ES-I3 (cell line): ENCODE data around the gene IFI27.

ENCODE experiments used
- H3K36me3 ChIP-seq: 2 replicates; pipeline ENCODE4 v1.6.1; 2013; ENCODE audit warnings: mild to moderate bottlenecking, low read length, control low read depth, moderate library complexity; ENCODE audit not compliant: insufficient read depth
- H3K4me1 ChIP-seq: 2 replicates; pipeline ENCODE4 v1.6.1; 2013; ENCODE audit warnings: mild to moderate bottlenecking, control low read depth, low read length; ENCODE audit not compliant: insufficient read depth
- H3K9ac ChIP-seq: 2 replicates; pipeline ENCODE4 v1.6.1; 2013; ENCODE audit warnings: low read depth, mild to moderate bottlenecking, low read length, moderate library complexity
- H3K9me3 ChIP-seq: 2 replicates; pipeline ENCODE4 v1.6.1; 2013; ENCODE audit warnings: mild to moderate bottlenecking, low read length, moderate library complexity; ENCODE audit not compliant: control insufficient read depth, insufficient read depth

Gene IFI27

GRCh38 chr14:94125659-94126418 lies 15.3 kb downstream of the IFI27 start:
- H3K36me3 ChIP-seq: no peaks in the 10 kb centered on the region
- H3K9ac ChIP-seq: no peak overlapping the region
- H3K9me3 ChIP-seq: no peaks in the 10 kb centered on the region
- H3K4me1 ChIP-seq: no peaks in the 10 kb centered on the region

- H3K36me3 ChIP-seq: no peaks in the 10 kb centered on the region
- H3K4me1 ChIP-seq: no peaks in the 10 kb centered on the region
- H3K9ac ChIP-seq: no peak overlapping the region
- no peaks in the 10 kb centered on the region for H3K9me3 ChIP-seq
These were observed 15.8 kb downstream of the IFI27 start for GRCh38 chr14:94126419-94126677.

- H3K36me3 ChIP-seq: no peaks in the 10 kb centered on the region
- H3K9ac ChIP-seq: no peak overlapping the region
- H3K9me3 ChIP-seq: no peaks in the 10 kb centered on the region
These were observed 16.3 kb downstream of the IFI27 start for GRCh38 chr14:94126800-94127199.

GRCh38 chr14:94127330-94127729 lies 16.8 kb downstream of the IFI27 start:
- H3K9ac ChIP-seq: no peak overlapping the region
- no peaks in the 10 kb centered on the region for H3K9me3 ChIP-seq
- H3K36me3 ChIP-seq: no peaks in the 10 kb centered on the region
- no peaks in the 10 kb centered on the region for H3K4me1 ChIP-seq

More at GRCh38 chr14:94126800-94127199, 16.3 kb downstream of the IFI27 start:
- H3K4me1 ChIP-seq: no peaks in the 10 kb centered on the region

- no peaks in the 10 kb centered on the region for H3K36me3 ChIP-seq
- peak overlapping the region; percentile 80; the same call in 1 of the 2 replicates for H3K9ac ChIP-seq
- no peaks in the 10 kb centered on the region for H3K9me3 ChIP-seq
- H3K4me1 ChIP-seq: no peaks in the 10 kb centered on the region
These were observed 17.8 kb downstream of the IFI27 start for GRCh38 chr14:94128216-94128839.

GRCh38 chr14:94129111-94129757 lies 18.7 kb downstream of the IFI27 start, which contains the start of gene IFI27L2:
IFI27L2 (minus strand) TSS chr14:94129604; CDS start chr14:94129564, 40 bp downstream.
- Histone ChIP-seq H3K9ac (peak within 1 kb of the TSS; percentile 80; the same call in 1 of the 2 replicates), H3K36me3 (no peaks in the 10 kb centered on the region), H3K4me1 (no peaks in the 10 kb centered on the region)

GRCh38 chr14:94129758-94130414 lies 19.4 kb downstream of the IFI27 start:
- Histone ChIP-seq H3K9ac (peak overlapping the region; percentile 80; the same call in 1 of the 2 replicates), H3K4me1 (no peaks in the 10 kb centered on the region), H3K9me3 (no peaks in the 10 kb centered on the region), H3K36me3 (no peaks in the 10 kb centered on the region)

More at GRCh38 chr14:94129111-94129757, 18.7 kb downstream of the IFI27 start, which contains the start of gene IFI27L2:
- H3K9me3 ChIP-seq: no peaks in the 10 kb centered on the region

GRCh38 chr14:94132285-94132887 lies 21.9 kb downstream of the IFI27 start:
- H3K9me3 ChIP-seq: peaks cover 4% of the 10 kb centered on the region; the same call in 1 of the 2 replicates
- H3K4me1 ChIP-seq: no peaks in the 10 kb centered on the region
- no peak overlapping the region for H3K9ac ChIP-seq
- no peaks in the 10 kb centered on the region for H3K36me3 ChIP-seq

GRCh38 chr14:94135476-94135875 lies 24.9 kb downstream of the IFI27 start:
- Histone ChIP-seq H3K4me1 (peaks cover 17% of the 10 kb centered on the region), H3K36me3 (no peaks in the 10 kb centered on the region), H3K9me3 (peaks cover 4% of the 10 kb centered on the region; the same call in 1 of the 2 replicates), H3K9ac (no peak overlapping the region)

GRCh38 chr14:94136575-94137331 lies 26.2 kb downstream of the IFI27 start:
- Histone ChIP-seq H3K36me3 (no peaks in the 10 kb centered on the region), H3K9me3 (peaks cover 4% of the 10 kb centered on the region; the same call in 1 of the 2 replicates), H3K4me1 (peaks cover 17% of the 10 kb centered on the region), H3K9ac (no peak overlapping the region)

GRCh38 chr14:94138251-94138650 lies 27.7 kb downstream of the IFI27 start:
- Histone ChIP-seq H3K36me3 (no peaks in the 10 kb centered on the region), H3K4me1 (peaks cover 17% of the 10 kb centered on the region), H3K9me3 (peaks cover 4% of the 10 kb centered on the region; the same call in 1 of the 2 replicates), H3K9ac (no peak overlapping the region)

- no peaks in the 10 kb centered on the region for H3K36me3 ChIP-seq
- H3K9me3 ChIP-seq: peaks cover 4% of the 10 kb centered on the region; the same call in 1 of the 2 replicates
- H3K4me1 ChIP-seq: peaks cover 17% of the 10 kb centered on the region
- H3K9ac ChIP-seq: no peak overlapping the region
These were observed 28.5 kb downstream of the IFI27 start for GRCh38 chr14:94139006-94139405.

GRCh38 chr14:94139421-94139820 lies 28.9 kb downstream of the IFI27 start:
- Histone ChIP-seq H3K36me3 (no peaks in the 10 kb centered on the region), H3K9ac (no peak overlapping the region), H3K9me3 (peaks cover 4% of the 10 kb centered on the region; the same call in 1 of the 2 replicates), H3K4me1 (peaks cover 17% of the 10 kb centered on the region)
